ENCODE measurements around the gene PGAM2. TPM values are rescaled to one million over a fixed set of nuclear protein-coding genes. Genes with fewer than 3 reads are reported as not detected.

The PGAM2 gene
- total RNA-seq, 4 donors from 2014 or later: 2.2 to 28.0 (median 9.1) TPM

GRCh38 chr7:44060091-44060947 is 5.0 kb downstream of the PGAM2 start:
- H3K27ac ChIP-seq: no peak overlapping the region
- intact Hi-C loops (cut with DNase I): no loop called here
- no peaks in the 10 kb centered on the region for H3K9me3 ChIP-seq
- DNase-seq: peak in 1 of 2 donors; percentile 1
- no peak overlapping the region for H3K4me3 ChIP-seq (replicated peaks in 1 of 3)
- TF ChIP-seq CTCF (IDR thresholded peaks at IDR 0.05) (no peak), POLR2A (IDR thresholded peaks at IDR 0.05) (no peak)
- WGBS, 2 donors: 92 to 95% methylated on average over 14 to 16 of the region's 21 CpGs
- peaks cover 51 to 52% of the 10 kb centered on the region in 2 donors for H3K36me3 ChIP-seq
- H3K27me3 ChIP-seq: no peaks in the 10 kb centered on the region
- H3K4me1 ChIP-seq: peaks cover 9 to 12% of the 10 kb centered on the region in 2 donors

GRCh38 chr7:44059219-44060090 is 5.9 kb downstream of the PGAM2 start:
- H3K4me1 ChIP-seq: peaks cover under 1 to 4% of the 10 kb centered on the region in 2 donors
- H3K27ac ChIP-seq: no peak overlapping the region
- H3K9me3 ChIP-seq: no peaks in the 10 kb centered on the region
- intact Hi-C loops (cut with DNase I): no loop called here
- peak in 1 of 2 donors; percentile 2 for DNase-seq
- H3K36me3 ChIP-seq: peaks cover 59% of the 10 kb centered on the region in 2 donors
- WGBS, 2 donors: 88 to 93% methylated on average over 6 to 14 of the region's 14 CpGs
- no peaks in the 10 kb centered on the region for H3K27me3 ChIP-seq
- H3K4me3 ChIP-seq (replicated peaks in 1 of 3): no peak overlapping the region
- TF ChIP-seq CTCF (IDR thresholded peaks at IDR 0.05): no peak
- TF ChIP-seq POLR2A (IDR thresholded peaks at IDR 0.05): no peak

GRCh38 chr7:44058759-44059218 is 6.6 kb downstream of the PGAM2 start:
- TF ChIP-seq POLR2A (IDR thresholded peaks at IDR 0.05): no peak
- no peak for TF ChIP-seq CTCF (IDR thresholded peaks at IDR 0.05)
- Histone ChIP-seq H3K27me3 (no peaks in the 10 kb centered on the region), H3K9me3 (no peaks in the 10 kb centered on the region), H3K4me1 (no peaks in the 10 kb centered on the region), H3K4me3 (replicated peaks in 1 of 3) (no peak overlapping the region), H3K36me3 (peaks cover 59 to 65% of the 10 kb centered on the region in 2 donors), H3K27ac (no peak overlapping the region)
- intact Hi-C loops (cut with DNase I): no loop called here
- DNase-seq: peak in 1 of 2 donors; percentile 2
- WGBS, 2 donors: 90 to 95% methylated on average over 5 to 6 of the region's 7 CpGs

- intact Hi-C loops (cut with DNase I): no loop called here
- Histone ChIP-seq H3K4me1 (no peaks in the 10 kb centered on the region), H3K36me3 (peaks cover 59 to 67% of the 10 kb centered on the region in 2 donors), H3K9me3 (no peaks in the 10 kb centered on the region), H3K4me3 (replicated peaks in 1 of 3) (no peak overlapping the region), H3K27ac (no peak overlapping the region), H3K27me3 (no peaks in the 10 kb centered on the region)
- peak in 1 of 2 donors; percentile 2 for DNase-seq
- no peak for TF ChIP-seq CTCF (IDR thresholded peaks at IDR 0.05)
- TF ChIP-seq POLR2A (IDR thresholded peaks at IDR 0.05): no peak
- WGBS, 2 donors: 93 to 94% methylated on average over 27 to 30 of the region's 30 CpGs
Observed at GRCh38 chr7:44057849-44058758, 7.3 kb downstream of the PGAM2 start.

Data from thyroid gland (tissue), 4 donors.